G401.6 (cell line): Measurements from ENCODE around the gene NT5C3A.
"Not testable (repeated sequence)": the region's sequence is repeated elsewhere in the genome, so short reads cannot be mapped to it uniquely, and the experiment has no call there.

Source experiments
- FAIRE-seq: peaks from 2 replicates; lab custom pipeline; 2012; peaks lifted over from hg19 to GRCh38; lab: Jason Lieb, UNC

NT5C3A gene

GRCh38 chr7:33062023-33062781 is at the start of gene NT5C3A:
NT5C3A (minus strand) TSS chr7:33062776; CDS start chr7:33062705, 71 bp downstream.
- no peak for FAIRE-seq

GRCh38 chr7:33111614-33112013 is 49.0 kb upstream of the NT5C3A start:
- no peak for FAIRE-seq

DNA sequence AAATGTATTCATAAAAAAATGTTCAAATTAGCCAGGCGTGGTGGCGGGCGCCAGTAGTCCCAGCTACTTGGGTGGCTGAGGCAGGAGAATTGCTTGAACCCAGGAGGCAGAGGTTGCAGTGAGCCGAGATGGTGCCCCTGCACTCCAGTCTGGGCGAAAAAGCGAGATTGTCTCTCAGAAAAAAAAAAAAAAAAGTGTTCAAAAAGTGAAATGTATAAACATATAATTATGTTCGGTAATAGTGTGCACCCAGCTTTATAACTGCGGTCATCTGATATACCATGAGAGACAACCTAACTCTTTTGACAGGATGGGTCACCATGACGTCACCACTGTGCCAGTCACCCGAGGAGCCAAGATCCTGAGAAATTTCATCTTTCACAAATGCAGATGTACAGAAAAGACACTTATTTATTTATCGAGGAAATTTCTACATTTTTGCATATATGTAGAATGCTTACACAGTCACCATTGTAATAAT is 47.2 kb upstream of the NT5C3A start:
- no peak for FAIRE-seq

GRCh38 chr7:33109005-33109757 is 46.6 kb upstream of the NT5C3A start, which contains the start of gene RP9:
RP9 (minus strand) TSS chr7:33109404; CDS start chr7:33109372, 32 bp downstream.
- FAIRE-seq: no peak

GRCh38 chr7:33108554-33109004 is 46.0 kb upstream of the NT5C3A start:
- no peak for FAIRE-seq

- no peak for FAIRE-seq
Observed at GRCh38 chr7:33107136-33108066, 44.8 kb upstream of the NT5C3A start.

DNA sequence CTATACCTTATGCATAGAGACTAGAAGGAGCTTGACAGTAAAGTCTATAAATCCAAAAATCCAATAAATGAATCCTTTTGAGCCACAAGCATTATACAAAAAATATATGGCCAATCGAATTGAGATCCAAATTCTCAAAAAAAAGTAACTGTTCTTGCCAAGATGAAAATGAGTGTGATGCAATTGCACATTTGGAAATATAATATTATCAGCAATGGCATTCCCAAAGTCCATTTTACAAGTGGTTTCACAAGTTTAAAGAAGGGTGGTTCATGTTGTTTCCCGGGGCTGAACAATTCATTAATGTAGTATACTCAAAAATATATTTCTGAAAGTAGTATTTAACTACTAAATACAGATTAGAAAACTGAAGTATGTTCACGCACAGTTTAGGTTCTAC is 39.3 kb upstream of the NT5C3A start:
- no peak for FAIRE-seq

DNA sequence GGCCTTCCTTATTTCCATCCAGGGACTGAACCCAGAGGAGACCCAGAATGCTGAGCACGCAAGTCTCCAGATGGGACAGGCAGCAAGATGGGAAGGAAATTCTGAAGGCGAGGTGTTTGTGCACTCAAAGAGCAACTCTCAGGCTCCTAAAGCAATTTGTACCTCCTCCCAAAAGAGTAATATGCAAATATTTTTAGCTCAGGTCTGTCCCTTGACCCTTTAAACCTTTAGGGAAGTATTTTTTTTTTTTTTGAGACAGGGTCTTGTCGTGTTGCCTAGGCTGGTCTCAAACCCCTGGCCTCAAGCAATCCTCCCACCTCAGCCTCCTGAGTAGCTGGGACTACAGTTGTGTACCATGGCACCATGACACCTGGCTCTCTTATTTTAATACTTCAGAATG is 38.2 kb upstream of the NT5C3A start:
- no peak for FAIRE-seq

DNA sequence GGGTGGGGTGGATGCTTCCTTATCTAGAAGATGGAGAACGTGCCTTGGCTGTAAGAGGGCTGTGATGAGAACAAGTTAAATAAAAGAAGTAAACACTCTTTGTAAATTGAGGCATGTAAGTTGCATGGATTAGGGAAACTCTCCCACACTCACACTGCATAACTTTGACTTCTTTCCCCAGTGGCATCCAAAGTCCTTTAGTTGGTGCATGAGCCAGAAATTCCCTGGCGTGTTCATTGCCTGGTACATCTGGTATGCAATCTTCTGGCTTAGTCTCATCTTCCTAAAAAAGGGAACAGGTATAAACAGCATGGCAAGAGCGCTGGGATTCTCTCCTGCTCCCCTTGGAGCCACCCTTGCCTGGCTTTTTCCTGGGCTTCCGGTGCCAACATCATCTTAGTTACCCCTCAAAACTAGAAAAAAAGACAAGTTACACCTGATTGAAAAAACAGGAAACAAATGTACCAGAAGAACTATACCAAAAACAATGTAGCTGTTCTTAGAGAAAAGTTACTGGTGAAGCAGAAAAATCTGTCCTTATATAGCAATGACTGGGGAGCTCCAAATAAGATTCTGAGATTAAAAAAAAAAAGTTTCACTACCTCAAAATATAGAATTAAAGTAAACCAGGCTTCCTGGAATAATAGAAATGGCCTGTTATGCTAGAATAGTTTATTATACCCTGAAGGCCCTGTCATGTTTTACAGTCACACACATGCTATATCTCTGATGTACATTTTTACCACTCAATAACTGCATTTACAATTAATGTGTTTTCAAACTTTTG is 36.8 kb upstream of the NT5C3A start:
- FAIRE-seq: no peak

- FAIRE-seq: not testable (repeated sequence)
Observed at GRCh38 chr7:33094745-33095275, 32.2 kb upstream of the NT5C3A start.

DNA sequence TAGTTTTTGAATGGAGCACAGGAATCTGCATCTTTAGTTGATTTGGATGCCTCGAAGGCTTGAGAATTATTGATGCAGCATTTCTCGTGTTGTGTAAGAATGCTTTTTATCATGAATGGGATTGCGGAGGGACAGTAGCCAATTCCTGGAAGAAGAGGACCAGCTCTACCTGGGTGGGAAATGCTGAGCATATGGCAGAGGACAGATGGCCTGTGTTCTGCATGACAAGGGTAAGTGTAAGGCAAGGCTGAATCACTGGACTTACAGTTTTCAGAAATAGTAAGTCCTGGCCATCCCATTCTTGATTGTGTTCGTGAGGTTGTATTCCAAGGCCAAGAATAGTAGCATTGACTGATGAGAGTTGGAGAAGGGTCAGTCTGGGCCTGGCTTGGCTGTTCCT is 30.7 kb upstream of the NT5C3A start:
- no peak for FAIRE-seq

DNA sequence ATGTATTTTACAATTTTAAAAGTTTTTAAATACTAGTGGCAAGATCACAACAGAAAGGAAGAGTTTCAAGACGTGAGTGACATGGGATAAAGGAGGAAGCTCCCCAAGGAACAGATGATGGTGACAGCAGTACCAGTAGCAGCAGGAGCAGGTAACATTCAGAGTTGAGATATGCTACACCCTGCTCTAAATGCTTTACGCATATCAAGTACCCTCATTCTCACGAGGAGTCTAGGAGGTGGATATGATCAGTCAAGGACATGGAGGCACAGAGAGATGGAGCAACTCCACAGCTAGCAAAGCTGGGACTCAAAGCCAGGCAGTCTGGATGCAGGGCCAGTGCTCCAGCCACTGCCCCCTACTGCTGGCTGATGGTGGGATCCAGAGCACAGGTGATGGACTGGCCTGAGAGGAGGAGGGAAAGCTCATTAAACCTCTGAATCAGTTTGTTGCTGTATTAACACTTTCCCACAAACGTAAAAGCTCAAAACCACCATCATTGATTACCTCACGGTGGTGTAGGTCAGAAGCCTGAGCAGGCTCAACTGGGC is 29.1 kb upstream of the NT5C3A start:
- no peak for FAIRE-seq

DNA sequence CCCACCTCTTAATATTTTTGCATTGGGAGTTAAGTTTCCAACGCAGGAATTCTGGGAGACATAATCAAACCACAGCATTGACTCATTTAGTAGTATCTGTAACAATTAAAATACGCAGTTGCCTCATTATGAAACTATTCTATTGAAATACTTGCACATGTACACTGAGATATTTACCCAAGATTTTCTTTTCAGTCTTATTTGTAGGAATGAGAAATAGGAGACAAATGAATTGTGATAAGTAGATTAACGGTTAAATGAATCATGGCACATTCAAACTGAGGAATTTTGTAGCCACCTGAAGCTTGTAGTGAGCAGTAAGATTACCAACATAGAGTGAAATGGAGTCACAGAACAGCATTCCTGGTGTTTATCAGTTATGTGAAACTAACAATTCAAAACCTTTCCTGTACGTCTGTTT is 28.5 kb upstream of the NT5C3A start:
- no peak for FAIRE-seq

DNA sequence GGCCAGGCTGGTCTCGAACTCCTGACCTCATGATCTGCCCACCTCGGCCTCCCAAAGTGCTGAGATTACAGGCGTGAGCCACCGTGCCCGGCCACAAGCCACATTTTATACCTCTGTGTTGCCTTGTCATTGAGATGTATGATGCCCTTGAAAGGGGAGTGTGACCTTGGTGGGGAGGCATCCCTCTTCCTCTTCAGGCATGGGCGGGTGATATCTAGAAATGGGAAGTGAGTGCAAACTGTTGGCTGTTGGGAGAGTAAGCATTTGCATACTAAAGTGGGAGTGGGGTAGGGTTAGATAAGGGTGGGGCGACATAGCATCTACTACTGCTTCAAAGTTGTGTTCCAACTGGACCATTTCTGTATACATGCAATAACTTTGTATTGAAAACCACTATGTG is 26.6 kb upstream of the NT5C3A start:
- FAIRE-seq: no peak

DNA sequence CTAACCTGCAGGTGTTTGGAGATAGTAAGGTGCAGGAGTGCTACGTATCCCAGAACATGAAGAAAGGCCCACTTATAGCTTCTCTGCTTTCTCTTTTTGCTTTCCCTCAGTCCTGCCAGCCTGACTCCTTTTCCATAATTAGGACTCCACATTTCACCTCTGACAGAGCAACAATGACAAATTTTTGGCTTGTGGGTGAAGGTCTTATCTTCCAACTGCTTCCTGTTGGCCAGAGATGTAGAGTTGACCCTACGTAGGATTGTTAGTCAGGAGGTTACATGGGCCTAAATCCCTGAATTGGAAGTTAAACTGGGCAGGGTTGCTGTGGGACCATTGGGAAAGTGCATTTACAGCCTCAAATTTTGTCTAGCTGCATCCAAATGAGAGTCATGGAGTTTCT is 25.3 kb upstream of the NT5C3A start:
- FAIRE-seq: no peak

- FAIRE-seq: no peak
Observed at GRCh38 chr7:33087356-33087755, 24.8 kb upstream of the NT5C3A start.

DNA sequence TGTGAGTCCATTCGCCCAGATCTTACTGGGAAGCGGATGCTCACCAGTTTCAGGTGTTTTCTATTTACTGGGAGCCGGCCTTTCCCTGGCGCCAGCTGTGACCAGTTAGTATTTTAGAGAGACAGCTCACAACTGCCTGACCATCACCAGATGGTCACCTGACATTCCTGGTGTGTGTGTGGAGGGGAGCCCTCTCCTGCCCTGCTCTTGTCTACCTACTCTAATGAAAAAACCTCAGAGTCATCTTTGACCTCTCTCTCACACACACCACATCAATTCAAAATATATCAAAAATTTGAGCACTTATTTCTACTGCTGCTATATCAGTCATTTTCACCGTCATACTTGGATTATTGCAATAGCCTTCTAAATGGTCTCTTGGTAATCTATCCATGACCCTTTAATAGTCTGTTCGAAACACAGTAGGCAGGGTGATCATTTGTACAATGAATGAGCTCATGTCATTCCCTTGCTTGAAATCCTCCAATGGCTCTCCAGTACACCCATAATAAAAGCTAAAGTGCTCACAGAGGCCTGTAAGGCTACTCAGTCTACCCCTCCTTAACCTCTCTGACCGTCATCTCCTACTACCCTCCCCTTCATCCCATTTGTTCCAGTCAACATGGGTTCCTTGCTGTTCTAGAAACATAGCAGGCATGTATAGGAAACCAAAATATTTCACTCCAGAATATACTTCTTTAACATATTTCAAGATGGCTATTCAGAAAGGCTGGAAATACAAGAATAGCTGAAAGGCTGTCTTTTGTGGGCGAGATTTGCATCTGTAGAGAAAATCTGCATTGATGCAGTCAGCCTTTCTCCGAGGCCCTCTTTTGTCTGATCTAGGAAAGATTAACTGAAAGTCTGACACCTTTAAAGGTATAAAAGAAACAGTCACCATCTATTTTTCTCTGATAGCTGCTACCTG is 17.5 kb upstream of the NT5C3A start:
- no peak for FAIRE-seq

DNA sequence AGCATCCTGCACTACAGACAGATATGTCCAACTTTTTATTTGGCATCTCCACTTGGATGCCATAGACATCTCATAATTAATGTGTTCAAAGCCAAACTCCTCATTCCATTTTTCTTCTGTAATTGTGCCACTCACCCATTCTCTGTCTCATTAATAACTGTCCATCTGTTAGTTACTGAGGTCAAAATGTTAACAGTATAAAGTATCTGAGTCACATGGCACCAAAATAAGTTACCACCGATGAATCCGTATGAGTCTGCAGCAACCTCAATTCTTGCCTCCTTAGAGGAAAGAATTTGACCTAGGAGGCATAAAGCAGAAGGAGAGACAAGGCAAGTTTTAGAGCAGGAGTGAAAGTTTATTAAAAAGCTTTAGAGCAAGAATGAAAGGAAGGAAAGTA is 16.5 kb upstream of the NT5C3A start:
- no peak for FAIRE-seq

DNA sequence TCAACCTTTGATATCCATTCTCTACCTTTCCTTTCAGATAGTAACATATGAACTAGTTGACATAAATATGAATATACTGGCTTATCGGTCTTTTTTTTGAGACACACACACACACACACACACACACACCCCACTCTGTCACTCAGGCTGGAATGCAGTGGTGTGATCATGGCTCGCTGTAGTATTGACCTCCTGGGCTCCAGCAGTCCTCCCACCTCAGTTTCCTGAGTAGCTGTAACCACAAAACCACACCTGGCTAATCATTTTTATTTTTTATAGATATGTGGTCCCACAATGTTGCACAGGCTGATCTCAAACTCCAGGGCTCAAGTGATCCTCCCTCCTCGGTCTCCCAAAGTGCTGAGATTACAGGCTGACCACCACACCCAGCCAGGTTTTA is 14.2 kb upstream of the NT5C3A start:
- FAIRE-seq: no peak
